ENCODE data around the gene CTNNBIP1. TPM values are rescaled to one million over a fixed set of nuclear protein-coding genes. Genes with fewer than 3 reads are reported as not detected.
A peak's percentile ranks its signal among the peaks of the same experiment; 100 is the strongest.

The CTNNBIP1 gene
- total and polyA plus RNA-seq, 8 donors = 12.3 to 49.8 (median 35.2) TPM

DNA sequence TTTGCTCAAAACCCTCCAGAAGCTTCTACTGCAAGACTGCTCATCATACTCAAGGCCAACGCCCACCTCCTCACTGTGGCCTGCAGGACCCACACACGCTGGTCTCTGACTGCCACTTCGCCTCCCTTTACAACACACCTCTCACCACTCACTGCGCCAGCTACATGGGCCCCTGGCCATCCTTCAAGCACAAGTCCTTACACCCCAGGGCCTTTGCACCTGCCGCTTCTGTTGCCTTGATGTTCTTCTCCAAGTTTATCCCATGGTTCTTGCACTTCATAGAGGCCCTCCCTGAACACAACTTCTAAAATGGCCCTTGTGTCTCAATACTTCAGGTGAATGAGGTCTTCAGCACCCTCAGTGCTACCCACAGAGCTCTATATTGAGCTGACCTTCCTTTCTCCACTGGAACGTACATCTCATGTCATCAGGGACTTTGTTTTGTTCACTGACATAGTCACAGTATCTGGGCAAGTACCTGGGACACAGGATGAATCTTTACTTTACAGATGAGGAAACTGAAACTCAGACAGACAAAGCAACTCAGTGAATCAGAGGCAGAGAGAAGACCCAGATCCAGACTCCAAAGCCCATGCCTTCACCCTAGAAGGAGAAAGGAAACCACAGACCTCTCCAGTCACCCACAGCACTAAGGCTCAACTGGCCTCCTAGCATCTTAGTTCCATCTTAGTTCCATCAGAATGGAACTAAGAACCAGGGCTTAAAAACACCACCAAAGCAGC lies 51.6 kb downstream of the CTNNBIP1 start:
- intact Hi-C loops (cut with DNase I; ENCODE audit: low total_unique reads) = no loop called here
- WGBS, 5 donors = 95 to 99% (median 97%) methylated on average over 6 of the region's 6 CpGs
- Histone ChIP-seq H3K27ac (no peak overlapping the region), H3K4me1 (no peaks in the 10 kb centered on the region), H3K27me3 (no peaks in the 10 kb centered on the region), H3K4me3 (no peak overlapping the region), H3K36me3 (peaks cover 0 to 63% (median 45%) of the 10 kb centered on the region in 4 donors), H3K9me3 (peaks cover 0 to 6% (median 0%) of the 10 kb centered on the region in 4 donors)
- no peak for DNase-seq
- TF ChIP-seq POLR2A (IDR thresholded peaks at IDR 0.05) = no peak
- TF ChIP-seq, protein P1, sequence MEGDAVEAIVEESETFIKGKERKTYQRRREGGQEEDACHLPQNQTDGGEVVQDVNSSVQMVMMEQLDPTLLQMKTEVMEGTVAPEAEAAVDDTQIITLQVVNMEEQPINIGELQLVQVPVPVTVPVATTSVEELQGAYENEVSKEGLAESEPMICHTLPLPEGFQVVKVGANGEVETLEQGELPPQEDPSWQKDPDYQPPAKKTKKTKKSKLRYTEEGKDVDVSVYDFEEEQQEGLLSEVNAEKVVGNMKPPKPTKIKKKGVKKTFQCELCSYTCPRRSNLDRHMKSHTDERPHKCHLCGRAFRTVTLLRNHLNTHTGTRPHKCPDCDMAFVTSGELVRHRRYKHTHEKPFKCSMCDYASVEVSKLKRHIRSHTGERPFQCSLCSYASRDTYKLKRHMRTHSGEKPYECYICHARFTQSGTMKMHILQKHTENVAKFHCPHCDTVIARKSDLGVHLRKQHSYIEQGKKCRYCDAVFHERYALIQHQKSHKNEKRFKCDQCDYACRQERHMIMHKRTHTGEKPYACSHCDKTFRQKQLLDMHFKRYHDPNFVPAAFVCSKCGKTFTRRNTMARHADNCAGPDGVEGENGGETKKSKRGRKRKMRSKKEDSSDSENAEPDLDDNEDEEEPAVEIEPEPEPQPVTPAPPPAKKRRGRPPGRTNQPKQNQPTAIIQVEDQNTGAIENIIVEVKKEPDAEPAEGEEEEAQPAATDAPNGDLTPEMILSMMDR (IDR thresholded peaks at IDR 0.05) = no peak
- no peak for TF ChIP-seq POLR2AphosphoS5 (IDR thresholded peaks at IDR 0.05)
- TF ChIP-seq EP300 (IDR thresholded peaks at IDR 0.05) = no peak

GRCh38 chr1:9855186-9855585 lies 54.9 kb downstream of the CTNNBIP1 start:
- Histone ChIP-seq H3K27me3 (no peaks in the 10 kb centered on the region), H3K36me3 (peaks cover 0 to 69% (median 33%) of the 10 kb centered on the region in 4 donors), H3K4me3 (no peak overlapping the region), H3K9me3 (peaks cover 0 to 6% (median 0%) of the 10 kb centered on the region in 4 donors), H3K4me1 (no peaks in the 10 kb centered on the region), H3K27ac (no peak overlapping the region)
- intact Hi-C loops (cut with DNase I; ENCODE audit: low total_unique reads) = no loop called here
- 82 to 98% (median 85%) methylated on average over 1 of the region's 1 CpG for WGBS, 5 donors
- DNase-seq = no peak
- TF ChIP-seq, protein P1 (IDR thresholded peaks at IDR 0.05) = no peak
- TF ChIP-seq POLR2A (IDR thresholded peaks at IDR 0.05) (no peak), EP300 (IDR thresholded peaks at IDR 0.05) (no peak), POLR2AphosphoS5 (IDR thresholded peaks at IDR 0.05) (no peak)

DNA sequence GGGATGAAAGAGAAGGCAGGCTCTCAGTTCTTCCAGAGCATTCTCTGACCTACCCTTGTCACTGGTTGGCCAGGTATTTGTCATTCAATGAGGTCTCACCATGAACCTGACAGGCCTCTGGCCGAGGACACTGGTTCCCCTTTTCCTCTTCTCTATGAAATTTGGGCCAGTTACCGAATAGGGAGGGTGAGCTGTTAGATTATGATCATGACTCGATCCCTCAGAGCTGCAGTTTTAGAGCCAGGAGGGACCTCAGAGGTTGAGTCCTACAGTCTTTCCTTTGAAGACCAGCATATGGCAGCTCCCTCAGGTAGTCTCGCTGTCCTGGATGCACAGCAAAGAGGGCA lies 56.8 kb downstream of the CTNNBIP1 start:
- 86 to 98% (median 93%) methylated on average over 4 of the region's 4 CpGs for WGBS, 5 donors
- no peak for DNase-seq
- intact Hi-C loops (cut with DNase I; ENCODE audit: low total_unique reads) = no loop called here
- Histone ChIP-seq H3K4me1 (peaks cover 0 to 3% (median 0%) of the 10 kb centered on the region in 4 donors), H3K27ac (no peak overlapping the region), H3K4me3 (no peak overlapping the region), H3K9me3 (peaks cover 0 to 6% (median 0%) of the 10 kb centered on the region in 4 donors), H3K36me3 (peaks cover 4 to 69% (median 32%) of the 10 kb centered on the region in 4 donors), H3K27me3 (no peaks in the 10 kb centered on the region)
- TF ChIP-seq, protein P1 (IDR thresholded peaks at IDR 0.05) = no peak
- TF ChIP-seq POLR2AphosphoS5 (IDR thresholded peaks at IDR 0.05) = no peak
- TF ChIP-seq POLR2A (IDR thresholded peaks at IDR 0.05) = no peak
- TF ChIP-seq EP300 (IDR thresholded peaks at IDR 0.05) = no peak

- peak in 1 of 2 donors; percentile 71 for DNase-seq
- Histone ChIP-seq H3K27me3 (no peaks in the 10 kb centered on the region), H3K9me3 (peaks cover 0 to 6% (median 0%) of the 10 kb centered on the region in 4 donors), H3K4me3 (no peak overlapping the region), H3K4me1 (peaks cover 0 to 9% (median 0%) of the 10 kb centered on the region in 4 donors), H3K27ac (no peak overlapping the region), H3K36me3 (peaks cover 4 to 64% (median 28%) of the 10 kb centered on the region in 4 donors)
- 79 to 92% (median 86%) methylated on average over 11 to 12 of the region's 12 CpGs for WGBS, 5 donors
- no peak for TF ChIP-seq POLR2A (IDR thresholded peaks at IDR 0.05)
- TF ChIP-seq, protein P1 (IDR thresholded peaks at IDR 0.05) = no peak
- no peak for TF ChIP-seq EP300 (IDR thresholded peaks at IDR 0.05)
- TF ChIP-seq POLR2AphosphoS5 (IDR thresholded peaks at IDR 0.05) = no peak
- intact Hi-C loops (cut with DNase I; ENCODE audit: low total_unique reads) = no loop called here
Measured at GRCh38 chr1:9852410-9853248, 57.4 kb downstream of the CTNNBIP1 start.
